Neuronal stem cell (in vitro differentiated cells): Measurements from ENCODE around the gene PLPPR1.

Experiments used
- DNase-seq: peaks from one replicate; pipeline ENCODE4 v3.0.0-alpha.2; 2013; ENCODE audit warnings: low spot score
- H2AFZ ChIP-seq: one replicate; pipeline ENCODE4 v1.6.1; 2013; ENCODE audit warnings: mild to moderate bottlenecking, low read length, inconsistent platforms
- H2AK5ac ChIP-seq: 2 replicates; pipeline ENCODE4 v1.6.1; 2013; ENCODE audit warnings: low read depth, mild to moderate bottlenecking, inconsistent platforms, low read length, moderate library complexity, mixed read lengths
- H2BK120ac ChIP-seq: 2 replicates; pipeline ENCODE4 v1.6.1; 2013; ENCODE audit warnings: low read depth, mild to moderate bottlenecking, inconsistent platforms, low read length, moderate library complexity, mixed read lengths
- H2BK12ac ChIP-seq: one replicate; pipeline ENCODE4 v1.6.1; 2013; ENCODE audit warnings: low read length, inconsistent platforms
- H2BK15ac ChIP-seq: 2 replicates; pipeline ENCODE4 v1.6.1; 2013; ENCODE audit warnings: mild to moderate bottlenecking, low read length, inconsistent platforms, mixed read lengths
- H2BK5ac ChIP-seq: one replicate; pipeline ENCODE4 v1.6.1; 2013; ENCODE audit warnings: inconsistent platforms, mild to moderate bottlenecking, low read length, moderate library complexity
- H3K14ac ChIP-seq: one replicate; pipeline ENCODE4 v1.6.1; 2013; ENCODE audit warnings: low read length, inconsistent platforms
- H3K18ac ChIP-seq: 2 replicates; pipeline ENCODE4 v1.6.1; 2013; ENCODE audit warnings: low read length, inconsistent platforms
- H3K23ac ChIP-seq: 2 replicates; pipeline ENCODE4 v1.6.1; 2013; ENCODE audit warnings: low read depth, mild to moderate bottlenecking, mixed read lengths, low read length, inconsistent platforms; ENCODE audit not compliant: poor library complexity
- H3K27ac ChIP-seq: replicated peaks from 3 replicates; pipeline ENCODE4 v1.5.1; 2013; ENCODE audit warnings: low read length, inconsistent platforms
- H3K27me3 ChIP-seq, 3 experiments: 2 replicates each; pipeline ENCODE4 v1.6.1; 2013; ENCODE audit warnings: low read length in 3 of 3, mild to moderate bottlenecking in 2 of 3, inconsistent platforms in 1 of 3, low read depth in 1 of 3, mixed read lengths in 1 of 3, moderate library complexity in 1 of 3; ENCODE audit not compliant: control insufficient read depth in 3 of 3, insufficient read depth in 3 of 3
- H3K36me3 ChIP-seq, 2 donors: replicated peaks in 1 of 2; 2 replicates each; pipeline ENCODE4 v1.6.1; 2013; ENCODE audit warnings: low read length in 2 of 2; ENCODE audit not compliant: control insufficient read depth in 2 of 2, insufficient read depth in 2 of 2
- H3K4ac ChIP-seq: 2 replicates; pipeline ENCODE4 v1.6.1; 2013; ENCODE audit warnings: inconsistent platforms, mild to moderate bottlenecking, low read length, moderate library complexity
- H3K4me1 ChIP-seq, 2 donors: 1 replicate in 1 of 2; 2 replicates in 1 of 2; pipeline ENCODE4 v1.6.1; 2013; ENCODE audit warnings: low read length in 2 of 2, low read depth in 1 of 2; ENCODE audit not compliant: control insufficient read depth in 2 of 2, insufficient read depth in 1 of 2
- H3K4me2 ChIP-seq: one replicate; pipeline ENCODE4 v1.6.1; 2013; ENCODE audit warnings: mild to moderate bottlenecking, low read length, inconsistent platforms; ENCODE audit not compliant: insufficient read depth, poor library complexity, severe bottlenecking
- H3K4me3 ChIP-seq, 2 donors: 2 replicates each; pipeline ENCODE4 v1.5.1; 2013; ENCODE audit warnings: low read length in 2 of 2, mild to moderate bottlenecking in 2 of 2, inconsistent platforms in 1 of 2, moderate library complexity in 1 of 2
- H3K79me1 ChIP-seq: one replicate; pipeline ENCODE4 v1.6.1; 2013; ENCODE audit warnings: low read depth, mild to moderate bottlenecking, inconsistent platforms, low read length, moderate library complexity
- H3K9ac ChIP-seq: one replicate; pipeline ENCODE4 v1.6.1; 2013; ENCODE audit warnings: mild to moderate bottlenecking, low read depth, low read length, inconsistent platforms; ENCODE audit not compliant: poor library complexity
- H3K9me3 ChIP-seq, 2 donors: replicated peaks in 1 of 2; 2 replicates each; pipeline versions ENCODE3 to v1.6.1; 2013; ENCODE audit warnings: low read length in 2 of 2, mild to moderate bottlenecking in 2 of 2, inconsistent platforms in 1 of 2, low read depth in 1 of 2, mixed read lengths in 1 of 2, moderate library complexity in 1 of 2; ENCODE audit not compliant: control insufficient read depth in 2 of 2, insufficient read depth in 1 of 2
- H4K8ac ChIP-seq: one replicate; pipeline ENCODE4 v1.6.1; 2013; ENCODE audit warnings: low read depth, mild to moderate bottlenecking, inconsistent platforms, low read length, moderate library complexity
- H4K91ac ChIP-seq: one replicate; pipeline ENCODE4 v1.6.1; 2013; ENCODE audit warnings: low read length, low read depth, mild to moderate bottlenecking, inconsistent platforms; ENCODE audit not compliant: poor library complexity
- WGBS, 2 donors: extraction: QIAGEN DNeasy Blood & Tissue Kit; methylation state at CpG; one replicate each; pipeline ENCODE4 v1.1.7; 2013; ENCODE audit warnings: missing lambda C conversion rate in 2 of 2, mixed read lengths in 1 of 2; ENCODE audit not compliant: insufficient read length in 2 of 2, insufficient replicate concordance in 1 of 2; ENCODE audit errors: extremely low coverage in 2 of 2; 5-methylcytosine and 5-hydroxymethylcytosine counted together

The PLPPR1 gene

GRCh38 chr9:101158361-101158760, 129.8 kb downstream of the PLPPR1 start:
- H4K91ac ChIP-seq: no peak overlapping the region
- no peak overlapping the region for H2BK120ac ChIP-seq

DNA sequence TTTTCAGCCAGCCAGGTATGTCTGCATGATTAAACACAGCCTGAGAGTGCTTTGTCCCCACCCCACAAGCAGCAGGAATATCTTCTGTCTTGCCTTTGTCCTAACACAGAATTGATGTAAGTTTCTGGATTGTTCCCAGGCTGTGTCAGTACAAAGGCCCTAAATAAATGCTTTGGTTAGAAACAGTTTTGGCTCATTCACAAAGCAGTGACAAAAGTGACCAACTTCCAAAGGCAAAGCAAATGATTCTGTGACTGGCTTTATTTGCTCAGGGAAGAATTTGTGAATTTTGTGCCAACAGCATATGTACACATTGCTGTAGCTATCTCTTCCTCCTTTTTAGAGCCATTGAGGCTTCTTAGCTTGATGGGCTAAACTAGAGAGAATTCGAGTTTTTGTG, 133.7 kb downstream of the PLPPR1 start:
- Histone ChIP-seq H3K27ac (peak overlapping the region; percentile 82), H2AK5ac (no peak overlapping the region), H3K36me3 (no peaks in the 10 kb centered on the region), H2BK15ac (no peak overlapping the region), H3K4me2 (peak overlapping the region; percentile 26), H3K27me3 (peaks cover 0 to 6% (median 0%) of the 10 kb centered on the region in 3 experiments), H3K9me3 (no peaks in the 10 kb centered on the region), H3K4ac (no peak overlapping the region), H3K4me3 (no peak overlapping the region), H2BK12ac (no peak overlapping the region), H2AFZ (no peak overlapping the region), H3K18ac (no peak overlapping the region), H3K79me1 (no peaks in the 10 kb centered on the region), H3K4me1 (peaks cover 0 to 10% of the 10 kb centered on the region in 2 donors), H3K9ac (no peak overlapping the region), H4K91ac (no peak overlapping the region), H4K8ac (no peak overlapping the region), H3K14ac (no peak overlapping the region), H2BK120ac (no peak overlapping the region), H3K23ac (no peak overlapping the region), H2BK5ac (no peak overlapping the region)
- no CpG with 5 or more reads among the region's 1 CpG for WGBS, 2 donors
- no peak for DNase-seq

More at GRCh38 chr9:101158361-101158760, 129.8 kb downstream of the PLPPR1 start:
- Histone ChIP-seq H2AFZ (no peak overlapping the region), H2BK15ac (no peak overlapping the region), H2BK5ac (no peak overlapping the region), H3K9ac (no peak overlapping the region), H4K8ac (no peak overlapping the region), H3K36me3 (no peaks in the 10 kb centered on the region), H3K4ac (no peak overlapping the region), H3K27me3 (peaks cover 0 to 3% (median 0%) of the 10 kb centered on the region in 3 experiments), H3K4me2 (no peak overlapping the region), H3K14ac (no peak overlapping the region), H3K18ac (no peak overlapping the region), H3K23ac (no peak overlapping the region), H3K4me1 (peaks cover 0 to 6% of the 10 kb centered on the region in 2 donors), H3K9me3 (no peaks in the 10 kb centered on the region), H2AK5ac (no peak overlapping the region), H3K27ac (no peak overlapping the region), H3K79me1 (no peaks in the 10 kb centered on the region), H2BK12ac (no peak overlapping the region), H3K4me3 (no peak overlapping the region)
- WGBS, 2 donors: no CpG with 5 or more reads among the region's 3 CpGs
- no peak for DNase-seq

DNA sequence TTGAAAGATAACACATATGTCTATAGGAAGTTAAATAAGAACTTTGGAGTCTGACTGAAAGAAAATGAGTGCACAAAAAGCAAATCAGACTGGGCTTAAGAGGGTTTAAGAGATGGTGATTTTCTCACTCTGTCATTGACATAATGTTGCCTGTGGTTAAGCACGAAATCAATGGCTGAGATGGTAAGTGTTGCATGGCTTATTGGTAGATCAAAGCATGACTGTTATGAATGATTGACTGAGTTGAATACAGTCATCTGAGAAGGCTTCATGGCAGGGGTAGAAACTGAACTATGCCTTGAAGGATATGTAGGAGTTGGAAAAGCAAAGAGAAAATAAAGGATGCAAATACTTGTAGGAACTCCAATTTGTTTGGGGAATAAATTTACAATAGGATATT, 136.6 kb downstream of the PLPPR1 start:
- Histone ChIP-seq H3K23ac (no peak overlapping the region), H3K14ac (no peak overlapping the region), H2AFZ (no peak overlapping the region), H3K9ac (no peak overlapping the region), H2BK5ac (no peak overlapping the region), H3K4me1 (peaks cover 0 to 11% of the 10 kb centered on the region in 2 donors), H3K4me2 (no peak overlapping the region), H2BK120ac (no peak overlapping the region), H3K9me3 (no peaks in the 10 kb centered on the region), H3K27me3 (peaks cover 0 to 3% (median 0%) of the 10 kb centered on the region in 3 experiments), H3K4me3 (no peak overlapping the region), H2AK5ac (no peak overlapping the region), H2BK12ac (no peak overlapping the region), H4K8ac (no peak overlapping the region), H3K36me3 (no peaks in the 10 kb centered on the region), H2BK15ac (no peak overlapping the region), H3K79me1 (no peaks in the 10 kb centered on the region), H3K18ac (no peak overlapping the region), H3K4ac (no peak overlapping the region), H4K91ac (no peak overlapping the region), H3K27ac (no peak overlapping the region)
- no peak for DNase-seq
- WGBS, 2 donors: no CpG with 5 or more reads among the region's 1 CpG

- no peak overlapping the region for H3K14ac ChIP-seq
- peaks cover 0 to 3% (median 0%) of the 10 kb centered on the region in 3 experiments for H3K27me3 ChIP-seq
- no peak overlapping the region for H3K4me2 ChIP-seq
- H3K18ac ChIP-seq: no peak overlapping the region
- H3K9me3 ChIP-seq: no peaks in the 10 kb centered on the region
- no peaks in the 10 kb centered on the region for H3K36me3 ChIP-seq
- H4K8ac ChIP-seq: no peak overlapping the region
- no peaks in the 10 kb centered on the region for H3K79me1 ChIP-seq
- no peak for DNase-seq
- no peak overlapping the region for H3K4ac ChIP-seq
- H3K9ac ChIP-seq: no peak overlapping the region
- no peak overlapping the region for H2AFZ ChIP-seq
- no peak overlapping the region for H3K4me3 ChIP-seq
- no peak overlapping the region for H2BK5ac ChIP-seq
- no peak overlapping the region for H3K27ac ChIP-seq
- no peak overlapping the region for H2BK120ac ChIP-seq
- no peak overlapping the region for H4K91ac ChIP-seq
- H2AK5ac ChIP-seq: no peak overlapping the region
- WGBS, 2 donors: no CpG with 5 or more reads among the region's 1 CpG
- no peak overlapping the region for H3K23ac ChIP-seq
- no peak overlapping the region for H2BK12ac ChIP-seq
- H2BK15ac ChIP-seq: no peak overlapping the region
- peaks cover 0 to 8% of the 10 kb centered on the region in 2 donors for H3K4me1 ChIP-seq
Measured at GRCh38 chr9:101167490-101168134, 139.1 kb downstream of the PLPPR1 start.
